Measurements from ENCODE around the gene RTKN2.
A peak's percentile ranks its signal among the peaks of the same experiment; 100 is the strongest.
"Not testable (repeated sequence)": the region's sequence is repeated elsewhere in the genome, so short reads cannot be mapped to it uniquely, and the experiment has no call there.

The RTKN2 gene

GRCh38 chr10:62268399-62269114, at the start of gene RTKN2:
RTKN2 (minus strand) TSS chr10:62268844; CDS start chr10:62268610, 234 bp downstream.
- DNase-seq (ENCODE audit: low spot score) = peak; percentile 65

- no peak for DNase-seq (ENCODE audit: low spot score)
These were observed 48.6 kb upstream of the RTKN2 start for GRCh38 chr10:62317257-62317656.

- DNase-seq (ENCODE audit: low spot score) = no peak
These were observed 40.6 kb upstream of the RTKN2 start for GRCh38 chr10:62309254-62309653.

GRCh38 chr10:62308101-62308500, 39.5 kb upstream of the RTKN2 start:
- no peak for DNase-seq (ENCODE audit: low spot score)

- DNase-seq (ENCODE audit: low spot score) = no peak
These were observed 39.0 kb upstream of the RTKN2 start for GRCh38 chr10:62307635-62308034.

GRCh38 chr10:62306663-62307062, 38.0 kb upstream of the RTKN2 start:
- peak; percentile 4 for DNase-seq (ENCODE audit: low spot score)

GRCh38 chr10:62305813-62306212, 37.2 kb upstream of the RTKN2 start:
- DNase-seq (ENCODE audit: low spot score) = no peak

GRCh38 chr10:62303922-62304321, 35.3 kb upstream of the RTKN2 start:
- no peak for DNase-seq (ENCODE audit: low spot score)

GRCh38 chr10:62302760-62303159, 34.1 kb upstream of the RTKN2 start:
- DNase-seq (ENCODE audit: low spot score) = no peak

- no peak for DNase-seq (ENCODE audit: low spot score)
These were observed 29.2 kb upstream of the RTKN2 start for GRCh38 chr10:62297857-62298256.

- DNase-seq (ENCODE audit: low spot score) = no peak
These were observed 15.6 kb upstream of the RTKN2 start for GRCh38 chr10:62284221-62284620.

GRCh38 chr10:62281348-62281747, 12.7 kb upstream of the RTKN2 start:
- DNase-seq (ENCODE audit: low spot score) = not testable (repeated sequence)

- DNase-seq (ENCODE audit: low spot score) = not testable (repeated sequence)
These were observed 11.7 kb upstream of the RTKN2 start for GRCh38 chr10:62280392-62280791.

- DNase-seq (ENCODE audit: low spot score) = no peak
These were observed 9.8 kb upstream of the RTKN2 start for GRCh38 chr10:62278441-62278910.

- no peak for DNase-seq (ENCODE audit: low spot score)
These were observed 9.3 kb upstream of the RTKN2 start for GRCh38 chr10:62277971-62278370.

GRCh38 chr10:62270020-62270419, 1.4 kb upstream of the RTKN2 start:
- DNase-seq (ENCODE audit: low spot score) = no peak

- no peak for DNase-seq (ENCODE audit: low spot score)
These were observed 631 bp downstream of the RTKN2 start for GRCh38 chr10:62268027-62268398.

GRCh38 chr10:62266611-62267010, 2.0 kb downstream of the RTKN2 start:
- DNase-seq (ENCODE audit: low spot score) = no peak

GRCh38 chr10:62266147-62266546, 2.5 kb downstream of the RTKN2 start:
- no peak for DNase-seq (ENCODE audit: low spot score)

GRCh38 chr10:62264702-62265436, 3.8 kb downstream of the RTKN2 start:
- DNase-seq (ENCODE audit: low spot score) = peak; percentile 25

GRCh38 chr10:62264126-62264525, 4.5 kb downstream of the RTKN2 start:
- no peak for DNase-seq (ENCODE audit: low spot score)

GRCh38 chr10:62261666-62262065, 7.0 kb downstream of the RTKN2 start:
- DNase-seq (ENCODE audit: low spot score) = no peak

- no peak for DNase-seq (ENCODE audit: low spot score)
These were observed 8.6 kb downstream of the RTKN2 start for GRCh38 chr10:62259998-62260397.

Measured in CD4-positive, alpha-beta T cell treated with Interleukin-2 at 100 ng/mL for 4 hours (primary cell).